Fibroblast of skin of left quadriceps (primary cell): ENCODE results near the gene FKBP10.
"Not testable (repeated sequence)": the region's sequence is repeated elsewhere in the genome, so short reads cannot be mapped to it uniquely, and the experiment has no call there.

Source experiments
- DNase-seq, 2 experiments: peaks; one replicate each; pipeline ENCODE4 v3.0.0-alpha.2; 2013; ENCODE audit warnings: low read depth in 2 of 2

Gene FKBP10

DNA sequence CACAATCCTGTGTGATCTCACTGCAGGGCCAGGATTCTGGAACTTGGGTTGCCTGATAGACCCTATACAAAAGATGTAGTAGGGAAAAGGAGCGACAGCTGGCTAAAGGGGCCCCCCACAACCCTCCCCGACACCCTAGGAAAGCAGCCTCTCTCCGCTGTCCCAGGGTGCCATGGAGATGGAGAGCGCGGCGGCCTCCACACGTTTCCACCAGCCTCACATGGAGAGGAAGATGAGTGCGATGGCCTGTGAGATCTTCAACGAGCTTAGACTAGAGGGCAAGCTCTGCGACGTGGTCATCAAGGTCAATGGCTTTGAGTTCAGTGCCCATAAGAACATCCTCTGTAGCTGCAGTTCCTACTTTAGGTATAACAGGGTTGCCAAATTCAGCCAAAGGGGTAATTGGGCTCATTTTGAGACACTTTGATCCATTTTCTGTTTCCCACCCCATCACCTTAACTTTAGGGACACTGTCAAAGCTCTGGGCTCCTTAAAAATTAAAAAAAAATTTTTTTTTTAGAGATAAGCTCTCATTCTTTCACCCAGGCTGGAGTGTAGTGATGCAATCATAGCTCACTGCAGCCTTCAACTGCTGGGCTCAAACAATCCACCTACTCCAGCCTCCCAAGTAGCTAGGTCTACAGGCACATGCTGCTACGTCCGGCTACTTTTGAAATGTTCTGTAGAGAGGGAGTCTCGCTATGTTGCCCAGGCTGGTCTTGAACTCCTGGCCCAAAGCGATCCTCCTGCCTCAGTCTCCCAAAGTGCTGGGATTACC, 25.1 kb downstream of the FKBP10 start, which contains the start of gene KLHL10:
Gene KLHL10, plus strand, starts transcription at position 65 of the 778 bp plus-strand sequence. Its CDS starts 108 bp downstream, at position 173.
- no peak for DNase-seq

DNA sequence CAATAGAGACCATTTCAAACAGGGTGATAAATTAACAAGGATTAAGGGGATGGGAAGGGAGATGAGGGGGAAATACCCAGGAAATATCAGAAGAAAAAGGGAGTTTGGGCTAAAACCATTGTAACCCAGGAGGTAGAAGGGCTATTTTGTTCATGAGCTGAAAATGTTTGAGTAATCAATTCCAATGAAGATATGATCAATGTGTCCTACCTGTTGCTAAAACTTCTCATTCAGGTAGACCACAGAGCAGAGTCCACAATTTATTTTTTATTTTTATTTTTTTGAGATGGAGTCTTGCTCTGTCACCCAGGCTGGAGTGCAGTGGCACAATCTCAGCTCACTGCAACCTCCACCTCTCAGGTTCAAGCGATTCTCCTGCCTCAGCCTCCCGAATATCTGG, 26.6 kb downstream of the FKBP10 start:
- not testable (repeated sequence) for DNase-seq

DNA sequence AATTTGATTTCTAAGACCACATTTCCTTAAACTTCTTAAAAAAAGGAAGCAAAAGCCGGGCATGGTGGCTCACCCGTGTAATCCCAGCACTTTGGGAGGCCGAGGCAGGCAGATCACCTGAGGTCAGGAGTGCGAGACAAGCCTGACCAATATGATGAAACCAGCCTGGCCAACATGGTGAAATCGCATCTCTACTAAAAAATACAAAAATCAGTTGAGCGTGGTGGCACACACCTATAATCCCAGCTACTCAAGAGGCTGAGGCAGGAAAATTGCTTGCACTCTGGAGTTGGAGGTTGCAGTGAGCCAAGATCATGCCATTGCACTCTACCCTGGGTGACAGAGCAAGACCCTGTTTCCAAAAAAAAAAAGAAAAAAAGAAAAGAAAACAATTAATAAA, 28.0 kb downstream of the FKBP10 start:
- not testable (repeated sequence) for DNase-seq

DNA sequence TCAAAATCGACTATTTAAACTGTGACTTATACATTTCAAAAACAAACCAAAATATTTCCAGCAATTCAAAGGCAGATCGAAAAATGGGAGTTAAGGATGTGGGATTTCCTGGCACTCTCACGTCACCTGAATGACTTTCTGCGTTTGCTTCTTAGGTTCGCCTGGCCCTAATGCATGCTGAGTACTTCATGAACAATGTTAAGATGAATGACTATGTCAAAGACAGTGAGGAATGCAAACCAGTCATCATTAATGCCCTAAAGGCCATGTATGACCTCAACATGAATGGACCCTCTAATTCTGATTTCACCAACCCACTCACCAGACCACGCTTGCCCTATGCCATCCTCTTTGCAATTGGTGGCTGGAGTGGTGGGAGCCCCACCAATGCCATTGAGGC, 32.2 kb downstream of the FKBP10 start:
- DNase-seq, result no peak

DNA sequence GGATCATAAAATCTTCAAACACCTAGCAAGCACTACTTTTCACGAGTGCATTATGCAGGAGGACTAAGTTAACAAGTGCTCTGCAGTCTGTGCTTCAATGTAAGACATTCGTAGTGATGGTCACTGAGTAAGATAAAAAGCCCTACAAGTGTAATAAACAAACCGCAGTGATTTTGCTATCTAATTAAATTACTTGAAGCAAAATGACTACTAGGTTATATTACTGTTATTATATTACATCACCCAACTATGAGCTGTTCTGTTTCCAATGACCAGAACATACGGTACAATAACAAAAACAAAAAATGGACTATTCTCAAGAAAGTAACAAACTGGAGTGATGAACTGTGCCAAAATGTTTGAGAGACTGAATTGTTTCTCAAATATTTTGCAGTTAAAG, 36.0 kb downstream of the FKBP10 start:
- DNase-seq, result no peak

DNA sequence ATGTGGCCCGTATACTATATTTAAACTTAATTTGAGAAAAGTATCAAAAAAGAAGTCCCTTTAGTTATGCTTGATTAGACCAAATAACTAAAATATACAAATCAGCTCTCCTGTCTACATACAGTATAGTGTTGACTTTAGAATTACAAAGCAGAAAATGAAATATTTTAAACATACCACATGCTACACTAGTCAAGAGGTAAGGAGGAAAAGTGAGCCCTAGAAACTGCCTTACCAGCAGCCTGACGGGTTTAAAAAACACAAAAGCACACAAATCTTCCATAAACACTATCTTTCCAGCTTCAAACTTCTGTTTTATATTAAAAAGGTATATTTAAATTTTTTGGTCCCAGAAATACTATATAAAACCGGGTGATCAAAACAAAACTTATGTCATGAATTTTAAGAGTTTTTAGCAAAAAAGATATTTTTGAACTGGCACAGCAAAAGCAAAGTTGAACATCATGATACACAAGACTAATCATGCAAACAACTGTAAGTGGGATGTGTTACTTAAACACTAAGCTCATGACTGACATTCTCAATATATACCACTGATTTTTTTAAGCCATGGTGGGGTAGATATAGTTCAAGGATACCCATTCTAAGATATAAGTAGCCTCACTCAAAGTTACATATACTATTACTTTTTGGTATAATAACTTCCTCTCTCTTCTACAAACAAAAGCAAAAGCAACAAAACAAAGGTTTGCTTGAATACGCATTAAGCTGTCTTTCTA, 36.6 kb downstream of the FKBP10 start:
- no peak for DNase-seq

DNA sequence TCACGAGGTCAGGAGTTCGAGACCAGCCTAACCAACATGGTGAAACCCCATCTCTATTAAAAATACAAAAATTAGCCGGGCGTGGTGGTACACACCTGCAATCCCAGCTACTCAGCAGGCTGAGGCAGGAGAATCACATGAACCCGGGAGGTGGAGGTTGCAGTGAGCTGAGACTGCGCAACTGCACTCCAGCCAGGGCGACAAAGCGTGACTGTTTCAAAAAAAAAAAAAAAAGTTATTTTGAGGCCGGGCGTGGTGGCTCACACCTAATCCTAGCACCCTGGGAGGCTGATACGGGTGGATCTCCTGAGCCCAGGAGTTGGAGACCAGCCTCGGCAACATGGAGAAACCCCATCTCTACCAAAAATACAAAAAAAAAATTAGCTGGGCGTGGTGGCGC, 38.6 kb downstream of the FKBP10 start:
- DNase-seq, result not testable (repeated sequence)

DNA sequence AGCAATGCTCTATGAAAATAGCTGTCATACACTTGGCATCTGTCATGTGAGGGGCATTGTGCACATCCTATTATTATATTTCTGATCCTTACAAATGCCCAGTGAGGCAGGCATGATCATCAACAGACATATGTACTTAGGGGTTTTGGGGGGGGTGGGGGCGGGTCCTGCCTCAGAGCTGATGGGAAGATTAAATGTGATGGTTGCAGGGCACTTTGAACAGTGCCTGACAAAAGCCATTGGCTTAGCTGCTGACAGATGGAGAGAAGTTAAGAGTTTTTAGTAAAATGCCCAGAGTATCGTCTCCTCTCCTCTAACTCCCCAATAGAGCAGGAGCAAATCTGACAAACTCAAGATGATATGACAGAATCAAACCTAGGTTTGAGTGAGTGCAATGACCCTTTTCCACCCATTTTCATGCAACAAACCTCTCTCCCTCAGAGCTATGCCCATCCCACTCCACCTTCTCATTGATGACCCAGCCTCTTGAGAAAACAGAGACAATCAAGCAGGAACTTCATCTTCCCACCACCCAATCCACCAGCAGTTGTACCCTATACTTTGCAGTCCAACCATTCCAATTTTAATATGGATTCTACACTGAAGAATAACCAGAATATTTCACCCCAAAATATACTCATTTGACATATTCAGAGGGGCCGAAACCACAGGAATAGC, 47.6 kb downstream of the FKBP10 start:
- DNase-seq, result no peak

DNA sequence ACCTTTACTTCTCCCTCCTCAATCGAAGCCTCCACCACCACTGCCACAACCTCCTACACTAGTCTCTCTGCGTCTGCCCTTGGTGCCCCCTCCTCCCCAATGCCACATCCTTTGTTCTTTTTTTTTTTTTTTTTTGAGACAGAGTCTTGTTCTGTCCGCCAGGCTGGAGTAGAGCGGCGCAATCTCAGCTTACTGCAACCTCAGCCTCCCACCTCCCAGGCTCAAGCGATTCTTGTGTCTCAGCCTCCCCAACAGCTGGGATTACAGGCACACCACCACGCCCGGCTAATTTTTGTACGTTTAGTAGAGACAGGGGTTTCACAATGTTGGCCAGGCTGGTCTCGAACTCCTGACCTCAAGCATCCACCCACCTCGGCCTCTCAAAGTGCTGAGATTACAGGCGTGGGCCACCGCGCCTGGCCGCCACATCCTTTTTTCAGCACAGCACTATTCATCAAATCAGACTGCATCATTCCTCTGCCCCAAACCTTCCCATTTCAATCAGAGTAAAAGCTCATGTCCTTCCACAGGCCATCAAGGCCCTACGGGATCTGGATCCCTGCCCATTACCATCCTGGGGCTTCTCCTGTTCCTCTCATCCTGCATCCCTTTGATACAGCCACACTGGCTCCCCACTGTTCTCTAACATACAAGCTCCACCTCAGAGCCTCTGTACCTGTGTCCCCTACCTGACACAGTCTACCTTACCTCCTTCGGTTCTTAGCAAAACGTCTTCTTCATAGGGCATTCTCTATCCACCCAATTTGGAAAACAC, 50.5 kb downstream of the FKBP10 start:
- no peak for DNase-seq

DNA sequence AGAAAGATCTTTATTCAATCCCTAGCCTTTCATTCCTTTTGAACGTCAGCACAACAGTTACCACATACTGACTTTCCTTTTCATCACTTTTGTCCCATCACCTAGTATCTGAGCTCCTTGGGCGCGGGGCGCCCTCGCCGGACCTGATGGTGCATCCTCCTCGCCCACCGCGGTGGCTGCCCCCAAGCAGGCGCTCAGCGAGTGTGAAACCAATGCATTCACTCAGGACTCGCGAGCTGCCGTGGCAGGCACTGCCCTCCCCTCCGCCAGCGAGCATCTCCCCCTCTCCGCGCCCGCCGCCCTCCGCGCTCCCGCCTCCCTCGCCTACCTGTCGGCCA, 51.7 kb downstream of the FKBP10 start:
- no peak for DNase-seq

DNA sequence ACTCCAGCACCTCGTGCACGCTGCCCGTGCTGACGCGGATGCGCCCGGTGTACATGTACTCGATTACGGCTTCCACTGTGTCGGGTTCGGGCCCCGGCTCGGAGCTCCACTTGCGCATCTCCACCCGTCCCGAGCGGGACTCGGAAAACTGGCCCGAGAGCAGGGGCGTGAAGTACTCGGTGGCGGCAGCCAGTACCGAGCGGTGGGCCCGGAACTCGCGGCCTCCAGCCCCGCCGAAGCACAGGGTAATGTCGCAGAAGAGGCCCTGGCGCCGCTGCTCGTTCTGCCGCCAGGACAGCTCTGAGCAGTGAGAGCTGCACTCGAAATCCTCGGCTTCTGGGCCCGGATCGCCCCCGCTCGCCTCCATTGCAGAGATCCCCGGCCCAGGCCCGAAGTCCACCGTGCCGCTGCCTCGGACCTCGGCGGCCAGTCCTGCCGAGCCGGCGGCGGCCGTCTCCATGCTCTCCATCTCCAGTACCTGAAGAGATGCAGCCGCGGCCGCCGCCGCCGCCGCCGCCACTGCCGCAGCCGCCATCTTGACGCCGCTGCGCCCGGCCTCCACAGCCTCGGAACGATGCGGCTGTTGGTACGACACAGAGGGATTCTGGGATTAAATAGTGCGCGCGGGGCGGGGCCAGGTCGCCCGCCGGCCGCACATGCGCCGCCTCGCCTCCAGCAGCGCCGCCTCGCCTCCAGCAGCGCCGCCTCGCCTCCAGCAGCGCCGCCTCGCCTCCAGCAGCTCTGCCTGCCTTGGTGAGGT, 52.2 kb downstream of the FKBP10 start, which contains the start of gene KLHL11:
Gene KLHL11, minus strand, starts transcription at position 588 of the 760 bp plus-strand sequence. Its CDS starts 53 bp downstream, at position 535.
- peak; percentile 68 to 71 for DNase-seq

DNA sequence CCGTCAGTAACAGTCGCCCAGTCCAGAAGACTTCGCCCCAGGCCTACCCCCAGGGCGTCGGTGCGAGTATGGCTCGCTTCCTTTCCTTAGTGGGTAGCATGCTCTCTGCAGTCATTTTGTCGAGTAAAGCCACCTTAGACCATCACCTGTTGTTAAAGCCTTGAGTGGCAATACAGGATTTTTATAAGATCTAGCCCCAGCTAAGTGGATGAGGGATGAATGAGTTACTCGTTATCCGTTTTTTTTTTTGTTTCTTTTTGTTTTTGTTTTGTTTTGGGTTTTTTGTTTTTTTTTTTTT, 52.7 kb downstream of the FKBP10 start:
- DNase-seq, result no peak

DNA sequence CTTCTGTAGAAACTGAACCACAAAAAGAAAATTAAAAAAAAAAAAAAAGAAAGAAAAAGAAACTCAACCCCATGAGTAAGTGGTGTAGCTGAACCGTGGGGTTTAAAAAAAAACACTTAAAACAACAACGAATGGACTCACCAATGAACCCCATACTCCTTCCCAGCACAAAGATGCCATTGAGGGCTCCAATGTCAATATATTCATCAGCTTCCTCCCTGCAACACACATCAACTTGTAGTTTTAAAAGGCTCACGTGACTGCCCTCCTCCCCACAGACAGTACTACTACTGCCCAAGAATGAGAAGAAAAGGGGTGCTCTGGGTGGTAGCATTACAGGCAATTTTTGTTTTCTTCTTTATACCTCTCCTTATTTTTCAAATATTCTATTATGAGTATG, 55.8 kb downstream of the FKBP10 start:
- no peak for DNase-seq

DNA sequence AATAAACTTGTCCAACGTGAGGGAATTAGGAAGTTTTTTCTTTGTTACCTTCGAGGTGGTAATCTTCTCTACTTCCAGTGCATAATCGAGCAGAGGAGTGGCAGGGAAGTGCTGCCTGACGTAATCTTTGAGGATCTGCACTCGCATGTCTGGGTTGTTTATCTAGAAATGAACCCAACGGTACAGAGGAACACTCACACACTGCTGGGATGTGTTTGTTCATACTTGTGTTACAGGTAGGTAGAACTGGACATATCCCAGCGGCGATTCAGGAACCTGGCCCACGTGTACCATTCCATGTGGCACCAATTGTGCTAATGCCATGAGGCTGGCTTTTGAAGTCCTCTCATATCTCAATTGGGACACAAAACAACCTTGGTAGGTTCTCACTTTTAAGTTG, 56.6 kb downstream of the FKBP10 start:
- no peak for DNase-seq

DNA sequence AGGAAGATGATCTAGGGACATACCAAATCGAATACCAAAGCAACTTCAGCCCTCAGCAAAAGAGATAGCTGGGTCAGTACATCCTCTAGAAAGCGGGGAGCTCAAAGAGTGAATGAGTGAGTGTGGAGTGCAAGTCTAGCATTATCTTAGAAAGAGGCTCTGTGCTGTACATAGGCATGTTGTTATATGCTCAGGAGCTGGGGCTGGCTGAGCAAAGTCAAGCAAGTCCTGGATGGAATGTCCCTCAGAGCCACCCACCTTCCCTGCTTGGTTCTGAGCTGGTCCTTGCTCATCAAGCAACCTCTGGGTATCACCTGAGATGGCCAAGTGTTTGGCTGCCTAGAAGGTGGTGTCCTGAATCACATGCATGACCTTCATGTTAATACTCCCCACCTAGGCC, 57.3 kb downstream of the FKBP10 start:
- DNase-seq, result no peak

DNA sequence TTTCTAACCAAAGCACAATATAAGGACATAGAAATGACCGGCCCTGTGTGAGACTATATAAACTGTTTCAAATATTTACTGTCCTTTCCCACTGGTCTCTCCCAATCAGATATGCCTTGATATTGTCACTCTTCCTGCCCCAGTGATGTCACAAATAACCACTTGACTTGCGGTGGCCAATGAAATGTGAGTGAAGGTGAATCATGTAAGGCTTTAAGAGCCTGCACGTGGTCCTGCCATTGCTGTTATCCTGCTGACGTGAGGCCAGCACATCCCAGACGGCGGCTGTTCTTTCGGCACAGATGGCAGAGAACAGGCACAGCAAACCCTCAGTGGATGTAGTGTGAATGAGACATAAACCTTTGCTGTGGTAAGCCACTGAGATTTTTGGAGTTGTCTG, 57.8 kb downstream of the FKBP10 start:
- DNase-seq, result no peak

DNA sequence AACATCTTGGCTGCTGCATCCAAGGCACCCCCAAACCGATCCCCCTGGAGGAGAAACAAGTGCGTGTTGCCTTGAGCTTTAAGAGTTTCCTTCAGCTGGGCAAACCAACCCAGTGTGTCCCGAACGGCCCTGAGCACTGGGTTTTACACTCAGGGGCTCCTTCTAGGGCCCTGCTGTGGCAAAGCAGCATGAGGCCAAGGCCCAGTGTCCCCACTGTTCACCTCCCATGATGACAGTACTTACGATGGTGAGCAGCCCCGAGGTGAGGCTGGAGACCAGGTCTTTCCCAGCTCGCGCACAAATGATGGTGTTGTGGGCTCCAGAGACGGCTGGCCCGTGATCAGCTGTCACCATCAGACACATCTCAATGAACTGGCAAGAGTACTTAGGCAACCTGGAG, 59.0 kb downstream of the FKBP10 start:
- no peak for DNase-seq
